Measurements from ENCODE around the gene CAST.
A peak's percentile ranks its signal among the peaks of the same experiment; 100 is the strongest.
"Not testable (repeated sequence)": the region's sequence is repeated elsewhere in the genome, so short reads cannot be mapped to it uniquely, and the experiment has no call there.

Gene CAST

GRCh38 chr5:96714951-96715451, 52.8 kb downstream of the CAST start:
- DNase-seq = peak; percentile 50

- DNase-seq = peak; percentile 14
These were observed 53.8 kb downstream of the CAST start for GRCh38 chr5:96716007-96716406.

GRCh38 chr5:96716716-96717115, 54.5 kb downstream of the CAST start:
- no peak for DNase-seq

GRCh38 chr5:96717874-96718273, 55.7 kb downstream of the CAST start:
- no peak for DNase-seq

GRCh38 chr5:96718635-96719077, 56.5 kb downstream of the CAST start:
- DNase-seq = no peak

- DNase-seq = no peak
These were observed 58.2 kb downstream of the CAST start for GRCh38 chr5:96720408-96720807.

GRCh38 chr5:96721351-96721977, 59.3 kb downstream of the CAST start:
- no peak for DNase-seq

- DNase-seq = no peak
These were observed 63.1 kb downstream of the CAST start for GRCh38 chr5:96725257-96725656.

- DNase-seq = no peak
These were observed 64.6 kb downstream of the CAST start for GRCh38 chr5:96726802-96727201.

GRCh38 chr5:96729156-96729555, 67.0 kb downstream of the CAST start:
- no peak for DNase-seq

GRCh38 chr5:96730586-96730985, 68.4 kb downstream of the CAST start:
- DNase-seq = no peak

- DNase-seq = no peak
These were observed 71.8 kb downstream of the CAST start for GRCh38 chr5:96733771-96734500.

- no peak for DNase-seq
These were observed 72.7 kb downstream of the CAST start for GRCh38 chr5:96734871-96735325.

GRCh38 chr5:96736937-96737336, 74.8 kb downstream of the CAST start:
- no peak for DNase-seq

- no peak for DNase-seq
These were observed 78.9 kb downstream of the CAST start for GRCh38 chr5:96741106-96741505.

- no peak for DNase-seq
These were observed 79.7 kb downstream of the CAST start for GRCh38 chr5:96741891-96742309.

GRCh38 chr5:96742538-96742937, 80.4 kb downstream of the CAST start:
- no peak for DNase-seq

- DNase-seq = no peak
These were observed 81.0 kb downstream of the CAST start for GRCh38 chr5:96743065-96743768.

- DNase-seq = no peak
These were observed 81.6 kb downstream of the CAST start for GRCh38 chr5:96743805-96744204.

- DNase-seq = not testable (repeated sequence)
These were observed 82.0 kb downstream of the CAST start for GRCh38 chr5:96744218-96744617.

- DNase-seq = no peak
These were observed 82.8 kb downstream of the CAST start for GRCh38 chr5:96745025-96745424.

GRCh38 chr5:96745844-96746531, 83.8 kb downstream of the CAST start:
- no peak for DNase-seq

- no peak for DNase-seq
These were observed 85.5 kb downstream of the CAST start for GRCh38 chr5:96747720-96748119.

Measured in activated CD4-positive, alpha-beta T cell treated with anti-CD3 and anti-CD28 coated beads, Interleukin-2, amount 50 U/mL, for 16 hours (primary cell).